K562 (cell line): ENCODE measurements around the gene LRRC74B. TPM values are rescaled to one million over a fixed set of nuclear protein-coding genes. Genes with fewer than 3 reads are reported as not detected.
A peak's percentile ranks its signal among the peaks of the same experiment; 100 is the strongest.

Experiments used
- ATF7 ChIP-seq: fragments of 450-650 bp; IDR thresholded peaks from 2 replicates; pipeline ENCODE4 v1.7.1; 2014; ENCODE audit warnings: mild to moderate bottlenecking, moderate library complexity
- CEBPB ChIP-seq: fragments of 450-650 bp; IDR thresholded peaks from 2 replicates; pipeline ENCODE4 v1.6.1; 2016; ENCODE audit warnings: missing genetic modification characterization, missing compliant biosample characterization
- CHD4 ChIP-seq: fragments of 200-600 bp; sonication (generic); IDR thresholded peaks from 3 replicates; pipeline ENCODE4 v1.6.1; 2012; ENCODE audit warnings: low read depth, mild to moderate bottlenecking, mixed read lengths, low read length, inconsistent platforms; ENCODE audit not compliant: insufficient read depth, insufficient replicate concordance, poor library complexity, severe bottlenecking
- DNMT1 ChIP-seq: fragments of 450-650 bp; IDR thresholded peaks from 2 replicates; pipeline ENCODE4 v1.6.1; 2016; ENCODE audit warnings: antibody characterized with exemption, mild to moderate bottlenecking
- FOSL1 ChIP-seq: fragments of 200-800 bp; sonication (Bioruptor generic); conservative IDR thresholded peaks from 2 replicates; pipeline ENCODE4 v1.6.1; 2016; ENCODE audit warnings: missing genetic modification characterization, missing compliant biosample characterization
- JUND ChIP-seq, 2 experiments: IDR thresholded peaks; 2 replicates in 1 of 2; 3 replicates in 1 of 2; pipeline ENCODE4 v1.6.1; 2011; ENCODE audit warnings: borderline replicate concordance in 2 of 2, low read depth in 2 of 2, low read length in 2 of 2, improper control_type of control experiment in 1 of 2, missing biosample characterization in 1 of 2, missing genetic modification characterization in 1 of 2, missing genetic modification reagents in 1 of 2
- MBD2 ChIP-seq: sonication (generic); IDR thresholded peaks from 2 replicates; pipeline ENCODE4 v1.6.1; 2016; ENCODE audit warnings: low read depth, borderline replicate concordance
- PURB ChIP-seq: sonication (generic); formaldehyde crosslinking; IDR thresholded peaks from 2 replicates; pipeline ENCODE4 v1.9.0; 2021; ENCODE audit warnings: low read depth, mild to moderate bottlenecking, missing genetic modification reagents
- RAD51 ChIP-seq: fragments of 450-650 bp; IDR thresholded peaks from 2 replicates; pipeline ENCODE4 v1.7.1; 2016; ENCODE audit warnings: low read depth, mild to moderate bottlenecking, borderline replicate concordance
- RHOXF2B ChIP-seq: fragments of 250-450 bp; sonication (Bioruptor Pico); conservative IDR thresholded peaks from 2 replicates; pipeline ENCODE4 v1.5.1; 2021
- TRIM28 ChIP-seq: fragments of 450-650 bp; IDR thresholded peaks from 2 replicates; pipeline ENCODE4 v1.6.1; 2017
- ZNF212 ChIP-seq: fragments of 450-650 bp; formaldehyde crosslinking; IDR thresholded peaks from 2 replicates; pipeline ENCODE4 v1.4.0; 2020; ENCODE audit warnings: mild to moderate bottlenecking
- ZNF311 ChIP-seq: fragments of 250-450 bp; sonication (Bioruptor Pico); IDR thresholded peaks from 2 replicates; pipeline ENCODE4 v1.4.0; 2020; ENCODE audit warnings: mild to moderate bottlenecking, moderate library complexity
- ZNF76 ChIP-seq: fragments of 250-450 bp; sonication (Bioruptor Pico); IDR thresholded peaks from 2 replicates; pipeline ENCODE4 v1.4.0; 2020; ENCODE audit warnings: mild to moderate bottlenecking, moderate library complexity, borderline replicate concordance
- polyA plus RNA-seq, 8 experiments: library from polyadenylated mRNA; depleted of rRNA in 4 of 8; stranded (reverse) in 5 of 8; unstranded in 3 of 8; fragments of >200 nt; fragmentation: Nextera tagmentation in 2 of 8; fragmentation: Illumina TruSeq in 1 of 8; extraction: Ambion mirVana in 2 of 8; extraction: Trizol in 1 of 8; gene quantifications; 2 replicates each; pipeline versions ENCODE4 v1.2.1 to v1.2.3, GENCODE V29; 2011 to 2014; ENCODE audit warnings: inconsistent platforms in 1 of 8, missing spikeins in 1 of 8
- total RNA-seq, 7 experiments: library from RNA; depleted of rRNA in 6 of 7; stranded (reverse); fragments of >200 nt in 6 of 7; fragmentation: Illumina TruSeq in 2 of 7; extraction: Trizol in 2 of 7; gene quantifications; 2 replicates each; pipeline versions ENCODE4 v1.2.1 to v1.2.3, GENCODE V29; 2011 to 2021; ENCODE audit warnings: low replicate concordance in 1 of 7
- TF ChIP-seq, protein P1 (sequence below), 2 experiments: IDR thresholded peaks; 2 replicates each; pipeline ENCODE4 v1.6.1; 2011; ENCODE audit warnings: borderline replicate concordance in 1 of 2, control low read depth in 1 of 2, low read depth in 1 of 2, low read length in 1 of 2, mild to moderate bottlenecking in 1 of 2, mixed read lengths in 1 of 2, moderate library complexity in 1 of 2; ENCODE audit not compliant: insufficient read depth in 1 of 2, insufficient read length in 1 of 2, poor library complexity in 1 of 2, severe bottlenecking in 1 of 2; ENCODE audit errors: extremely low read depth in 1 of 2
- TF ChIP-seq, protein P2 (sequence below), 2 experiments: fragments of 450-650 bp; formaldehyde crosslinking in 1 of 2; IDR thresholded peaks; 2 replicates each; pipeline versions ENCODE4 v1.4.0 to v1.6.1; 2014 to 2020; ENCODE audit warnings: mild to moderate bottlenecking in 2 of 2, borderline replicate concordance in 1 of 2, low read depth in 1 of 2
- TF ChIP-seq, protein P3 (sequence below), 2 experiments: fragments of 450-650 bp in 1 of 2; sonication (generic) in 1 of 2; formaldehyde crosslinking in 1 of 2; IDR thresholded peaks in 1 of 2; conservative IDR thresholded peaks in 1 of 2; 2 replicates each; pipeline versions ENCODE4 v1.6.1 to v1.8.1; 2016 to 2023; ENCODE audit warnings: mild to moderate bottlenecking in 2 of 2, moderate library complexity in 2 of 2, inconsistent platforms in 1 of 2, missing genetic modification reagents in 1 of 2

Gene LRRC74B
- total and polyA plus RNA-seq, 9 of the 15 experiments (the other 6 are each of a cell fraction or from before 2014, with no cell fraction given), result not detected

- TF ChIP-seq, protein P1, sequence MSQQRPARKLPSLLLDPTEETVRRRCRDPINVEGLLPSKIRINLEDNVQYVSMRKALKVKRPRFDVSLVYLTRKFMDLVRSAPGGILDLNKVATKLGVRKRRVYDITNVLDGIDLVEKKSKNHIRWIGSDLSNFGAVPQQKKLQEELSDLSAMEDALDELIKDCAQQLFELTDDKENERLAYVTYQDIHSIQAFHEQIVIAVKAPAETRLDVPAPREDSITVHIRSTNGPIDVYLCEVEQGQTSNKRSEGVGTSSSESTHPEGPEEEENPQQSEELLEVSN (IDR thresholded peaks at IDR 0.05; ENCODE audit: borderline replicate concordance in 1 of 2, extremely low read depth in 1 of 2, insufficient read depth in 1 of 2, insufficient read length in 1 of 2, low read depth in 1 of 2, low read length in 1 of 2, poor library complexity in 1 of 2, severe bottlenecking in 1 of 2), result no peak
- TF ChIP-seq RAD51 (no peak), ZNF212 (CRISPR knock-in tag) (no peak), PURB (CRISPR knock-in tag) (no peak), ZNF311 (CRISPR knock-in tag) (no peak), CHD4 (no peak), CEBPB (tag) (peak; percentile 96), MBD2 (no peak), DNMT1 (no peak), TRIM28 (no peak), ZNF76 (CRISPR knock-in tag) (no peak), FOSL1 (tag) (peak; percentile 81), ATF7 (peak; percentile 59; the same call in 1 of the 2 replicates), JUND (IDR thresholded peaks at IDR 0.05; ENCODE audit: borderline replicate concordance, low read depth, low read length) (0 out of 2 replicates have a peak, but pooled peaks have one; percentile 32), JUND (tag; IDR thresholded peaks at IDR 0.05; ENCODE audit: borderline replicate concordance, low read depth, low read length) (no peak), RHOXF2B (no peak)
- TF ChIP-seq, protein P2, sequence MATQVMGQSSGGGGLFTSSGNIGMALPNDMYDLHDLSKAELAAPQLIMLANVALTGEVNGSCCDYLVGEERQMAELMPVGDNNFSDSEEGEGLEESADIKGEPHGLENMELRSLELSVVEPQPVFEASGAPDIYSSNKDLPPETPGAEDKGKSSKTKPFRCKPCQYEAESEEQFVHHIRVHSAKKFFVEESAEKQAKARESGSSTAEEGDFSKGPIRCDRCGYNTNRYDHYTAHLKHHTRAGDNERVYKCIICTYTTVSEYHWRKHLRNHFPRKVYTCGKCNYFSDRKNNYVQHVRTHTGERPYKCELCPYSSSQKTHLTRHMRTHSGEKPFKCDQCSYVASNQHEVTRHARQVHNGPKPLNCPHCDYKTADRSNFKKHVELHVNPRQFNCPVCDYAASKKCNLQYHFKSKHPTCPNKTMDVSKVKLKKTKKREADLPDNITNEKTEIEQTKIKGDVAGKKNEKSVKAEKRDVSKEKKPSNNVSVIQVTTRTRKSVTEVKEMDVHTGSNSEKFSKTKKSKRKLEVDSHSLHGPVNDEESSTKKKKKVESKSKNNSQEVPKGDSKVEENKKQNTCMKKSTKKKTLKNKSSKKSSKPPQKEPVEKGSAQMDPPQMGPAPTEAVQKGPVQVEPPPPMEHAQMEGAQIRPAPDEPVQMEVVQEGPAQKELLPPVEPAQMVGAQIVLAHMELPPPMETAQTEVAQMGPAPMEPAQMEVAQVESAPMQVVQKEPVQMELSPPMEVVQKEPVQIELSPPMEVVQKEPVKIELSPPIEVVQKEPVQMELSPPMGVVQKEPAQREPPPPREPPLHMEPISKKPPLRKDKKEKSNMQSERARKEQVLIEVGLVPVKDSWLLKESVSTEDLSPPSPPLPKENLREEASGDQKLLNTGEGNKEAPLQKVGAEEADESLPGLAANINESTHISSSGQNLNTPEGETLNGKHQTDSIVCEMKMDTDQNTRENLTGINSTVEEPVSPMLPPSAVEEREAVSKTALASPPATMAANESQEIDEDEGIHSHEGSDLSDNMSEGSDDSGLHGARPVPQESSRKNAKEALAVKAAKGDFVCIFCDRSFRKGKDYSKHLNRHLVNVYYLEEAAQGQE (IDR thresholded peaks at IDR 0.05; ENCODE audit: borderline replicate concordance), result no peak
- TF ChIP-seq, protein P2 (CRISPR knock-in tag; IDR thresholded peaks at IDR 0.05; ENCODE audit: low read depth), result no peak
- TF ChIP-seq, protein P3, sequence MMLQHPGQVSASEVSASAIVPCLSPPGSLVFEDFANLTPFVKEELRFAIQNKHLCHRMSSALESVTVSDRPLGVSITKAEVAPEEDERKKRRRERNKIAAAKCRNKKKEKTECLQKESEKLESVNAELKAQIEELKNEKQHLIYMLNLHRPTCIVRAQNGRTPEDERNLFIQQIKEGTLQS (IDR thresholded peaks at IDR 0.05), result peak; percentile 96
- TF ChIP-seq, protein P3 (CRISPR knock-in tag; conservative IDR thresholded peaks at IDR 0.05), result no peak; the same call in 1 of the 2 replicates
These were observed 28.5 kb downstream of the LRRC74B start (continued) for GRCh38 chr22:21074102-21074715.
